ENCODE results near the gene NT5C2. TPM values are rescaled to one million over a fixed set of nuclear protein-coding genes. Genes with fewer than 3 reads are reported as not detected.
A peak's percentile ranks its signal among the peaks of the same experiment; 100 is the strongest.

NT5C2 gene
- total RNA-seq, 1 donor from 2014 or later: 105 TPM

DNA sequence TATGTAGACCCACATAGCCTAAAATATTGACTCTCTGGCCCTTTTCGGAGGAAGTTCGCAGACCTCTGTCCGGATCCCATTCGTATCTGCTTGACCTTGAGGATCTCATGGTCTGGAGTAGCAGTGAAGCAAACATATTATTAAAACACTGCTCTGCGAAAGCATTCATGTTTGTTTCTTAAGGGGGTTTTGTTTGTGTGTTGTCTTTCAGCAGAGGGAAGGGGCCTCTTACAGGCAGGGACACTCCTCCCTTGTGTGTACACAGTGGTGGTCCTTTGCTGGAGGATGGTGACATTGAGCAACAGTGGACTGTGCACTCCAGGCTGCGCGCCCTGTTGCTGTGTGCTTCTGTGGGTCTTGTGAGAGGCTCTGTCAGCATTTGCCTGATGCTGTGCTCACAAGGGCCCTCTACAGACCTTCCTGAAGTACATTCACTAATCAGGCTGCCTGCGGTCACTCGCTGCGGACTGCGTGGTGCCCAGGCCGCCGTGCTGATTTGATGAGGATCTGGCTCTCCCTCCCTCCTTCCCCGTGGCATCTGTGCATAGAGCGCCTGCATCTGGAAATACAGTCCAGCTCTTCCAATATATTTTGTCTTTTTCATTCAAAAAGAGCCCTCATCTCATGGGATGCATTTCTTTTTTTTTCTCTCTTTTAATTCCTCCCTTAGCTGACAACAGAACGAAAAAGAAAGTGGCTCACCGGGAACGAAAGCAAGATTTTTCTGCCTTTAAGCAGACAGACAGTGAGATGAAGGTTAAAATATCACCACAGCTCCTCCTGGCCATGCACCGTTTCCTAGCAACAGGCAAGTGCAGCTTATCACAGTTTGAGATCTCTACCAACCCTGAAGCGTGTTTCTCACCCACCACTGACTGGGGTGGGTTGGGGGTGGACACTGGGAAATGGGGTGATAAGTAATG is 139.2 kb downstream of the NT5C2 start:
- TF ChIP-seq, protein P1, sequence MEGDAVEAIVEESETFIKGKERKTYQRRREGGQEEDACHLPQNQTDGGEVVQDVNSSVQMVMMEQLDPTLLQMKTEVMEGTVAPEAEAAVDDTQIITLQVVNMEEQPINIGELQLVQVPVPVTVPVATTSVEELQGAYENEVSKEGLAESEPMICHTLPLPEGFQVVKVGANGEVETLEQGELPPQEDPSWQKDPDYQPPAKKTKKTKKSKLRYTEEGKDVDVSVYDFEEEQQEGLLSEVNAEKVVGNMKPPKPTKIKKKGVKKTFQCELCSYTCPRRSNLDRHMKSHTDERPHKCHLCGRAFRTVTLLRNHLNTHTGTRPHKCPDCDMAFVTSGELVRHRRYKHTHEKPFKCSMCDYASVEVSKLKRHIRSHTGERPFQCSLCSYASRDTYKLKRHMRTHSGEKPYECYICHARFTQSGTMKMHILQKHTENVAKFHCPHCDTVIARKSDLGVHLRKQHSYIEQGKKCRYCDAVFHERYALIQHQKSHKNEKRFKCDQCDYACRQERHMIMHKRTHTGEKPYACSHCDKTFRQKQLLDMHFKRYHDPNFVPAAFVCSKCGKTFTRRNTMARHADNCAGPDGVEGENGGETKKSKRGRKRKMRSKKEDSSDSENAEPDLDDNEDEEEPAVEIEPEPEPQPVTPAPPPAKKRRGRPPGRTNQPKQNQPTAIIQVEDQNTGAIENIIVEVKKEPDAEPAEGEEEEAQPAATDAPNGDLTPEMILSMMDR (IDR thresholded peaks at IDR 0.05; ENCODE audit: insufficient read depth, low read length, severe bottlenecking): peak; percentile 39
- no peaks in the 10 kb centered on the region for H3K27me3 ChIP-seq (ENCODE audit: control insufficient read depth, insufficient read depth, low read length)
- H3K36me3 ChIP-seq (ENCODE audit: control insufficient read depth, insufficient read depth, low read length): no peaks in the 10 kb centered on the region
- DNase-seq (ENCODE audit: low read depth) (peak; percentile 40), FAIRE-seq (no peak)
- no peak overlapping the region for H3K4me3 ChIP-seq (ENCODE audit: low read depth, low read length)

DNA sequence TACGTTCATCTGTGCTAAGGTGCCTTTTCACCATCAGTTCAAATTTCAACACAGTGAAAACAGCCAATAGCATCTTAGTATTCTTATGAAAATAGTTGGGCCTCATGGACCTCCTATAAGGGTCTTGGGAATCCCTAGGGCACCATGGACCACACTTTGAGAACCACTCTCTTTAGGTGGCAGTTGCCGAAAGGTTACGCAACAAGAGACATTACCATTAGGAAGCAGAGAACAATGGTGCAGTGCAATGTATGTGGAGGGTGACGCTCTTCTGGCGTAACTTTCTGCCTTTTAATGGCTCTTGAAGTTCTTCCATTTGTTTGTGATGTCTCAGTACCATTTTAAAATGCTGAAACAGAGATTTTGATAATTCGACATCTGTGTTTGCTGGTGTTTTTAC is 143.8 kb downstream of the NT5C2 start:
- no peak overlapping the region for H3K4me3 ChIP-seq (ENCODE audit: low read depth, low read length)
- no peak for DNase-seq (ENCODE audit: low read depth)
- H3K36me3 ChIP-seq (ENCODE audit: control insufficient read depth, insufficient read depth, low read length): no peaks in the 10 kb centered on the region
- no peak for FAIRE-seq
- TF ChIP-seq, protein P1 (IDR thresholded peaks at IDR 0.05; ENCODE audit: insufficient read depth, low read length, severe bottlenecking): no peak
- H3K27me3 ChIP-seq (ENCODE audit: control insufficient read depth, insufficient read depth, low read length): no peaks in the 10 kb centered on the region

- TF ChIP-seq, protein P1 (IDR thresholded peaks at IDR 0.05; ENCODE audit: insufficient read depth, low read length, severe bottlenecking): no peak
- DNase-seq (ENCODE audit: low read depth) (no peak), FAIRE-seq (no peak)
- H3K4me3 ChIP-seq (ENCODE audit: low read depth, low read length): no peak overlapping the region
- no peaks in the 10 kb centered on the region for H3K36me3 ChIP-seq (ENCODE audit: control insufficient read depth, insufficient read depth, low read length)
- H3K27me3 ChIP-seq (ENCODE audit: control insufficient read depth, insufficient read depth, low read length): no peaks in the 10 kb centered on the region
Measured at GRCh38 chr10:103047381-103047780, 145.7 kb downstream of the NT5C2 start.

GRCh38 chr10:103045961-103046360 is 147.1 kb downstream of the NT5C2 start:
- FAIRE-seq: no peak
- DNase-seq (ENCODE audit: low read depth): no peak
- TF ChIP-seq, protein P1 (IDR thresholded peaks at IDR 0.05; ENCODE audit: insufficient read depth, low read length, severe bottlenecking): no peak
- Histone ChIP-seq H3K4me3 (ENCODE audit: low read depth, low read length) (no peak overlapping the region), H3K27me3 (ENCODE audit: control insufficient read depth, insufficient read depth, low read length) (no peaks in the 10 kb centered on the region), H3K36me3 (ENCODE audit: control insufficient read depth, insufficient read depth, low read length) (no peaks in the 10 kb centered on the region)

GRCh38 chr10:103044942-103045489 is 148.1 kb downstream of the NT5C2 start:
- DNase-seq (ENCODE audit: low read depth) (no peak), FAIRE-seq (no peak)
- Histone ChIP-seq H3K27me3 (ENCODE audit: control insufficient read depth, insufficient read depth, low read length) (no peaks in the 10 kb centered on the region), H3K4me3 (ENCODE audit: low read depth, low read length) (no peak overlapping the region), H3K36me3 (ENCODE audit: control insufficient read depth, insufficient read depth, low read length) (no peaks in the 10 kb centered on the region)
- TF ChIP-seq, protein P1 (IDR thresholded peaks at IDR 0.05; ENCODE audit: insufficient read depth, low read length, severe bottlenecking): no peak
